Cerebellar nuclear complex (tissue), 1 donor: ENCODE measurements around the gene BRMS1L.
"Not testable (repeated sequence)": the region's sequence is repeated elsewhere in the genome, so short reads cannot be mapped to it uniquely, and the experiment has no call there.

Experiments
- DNase-seq, 2 experiments: peaks; one replicate each; lab custom pipeline; 2025; lab: John Stamatoyannopoulos, UW

BRMS1L gene

GRCh38 chr14:35826218-35826951 is at the start of gene BRMS1L:
BRMS1L (plus strand) TSS chr14:35826338; CDS start chr14:35826517, 179 bp downstream.
- DNase-seq, result peak; percentile 96 to 99

GRCh38 chr14:35776823-35777222 is 49.3 kb upstream of the BRMS1L start:
- no peak for DNase-seq

GRCh38 chr14:35777550-35777949 is 48.6 kb upstream of the BRMS1L start:
- DNase-seq, result not testable (repeated sequence)

GRCh38 chr14:35779368-35779767 is 46.8 kb upstream of the BRMS1L start:
- no peak for DNase-seq

GRCh38 chr14:35783699-35784098 is 42.4 kb upstream of the BRMS1L start:
- DNase-seq, result no peak

- DNase-seq, result no peak
These were observed 39.3 kb upstream of the BRMS1L start for GRCh38 chr14:35786856-35787255.

GRCh38 chr14:35789651-35790050 is 36.5 kb upstream of the BRMS1L start:
- no peak for DNase-seq

GRCh38 chr14:35797796-35798195 is 28.3 kb upstream of the BRMS1L start:
- DNase-seq, result no peak

GRCh38 chr14:35806006-35806907 is 19.9 kb upstream of the BRMS1L start:
- no peak for DNase-seq

- DNase-seq, result no peak
These were observed 18.8 kb upstream of the BRMS1L start for GRCh38 chr14:35807131-35807961.

GRCh38 chr14:35808076-35808637 is 18.0 kb upstream of the BRMS1L start:
- DNase-seq, result no peak

- DNase-seq, result peak; percentile 66 to 78
These were observed 17.2 kb upstream of the BRMS1L start, which contains the start of gene RALGAPA1 for GRCh38 chr14:35808638-35809563. RALGAPA1 (minus strand) TSS chr14:35809295; CDS start chr14:35808835, 460 bp downstream.

GRCh38 chr14:35809597-35809996 is 16.5 kb upstream of the BRMS1L start:
- no peak for DNase-seq

GRCh38 chr14:35810963-35811362 is 15.2 kb upstream of the BRMS1L start:
- no peak for DNase-seq

GRCh38 chr14:35814371-35815005 is 11.7 kb upstream of the BRMS1L start:
- DNase-seq, result no peak

GRCh38 chr14:35818346-35819115 is 7.6 kb upstream of the BRMS1L start:
- DNase-seq, result no peak

- DNase-seq, result no peak
These were observed 6.3 kb upstream of the BRMS1L start for GRCh38 chr14:35819591-35820540.
